ENCODE results near the gene INVS.

The INVS gene

GRCh38 chr9:100294341-100294740, 195.3 kb downstream of the INVS start:
- no peak for TF ChIP-seq Cebpa-rat (IDR thresholded peaks at IDR 0.05)
- no peaks in the 10 kb centered on the region for H3K27me3 ChIP-seq
- H3K36me3 ChIP-seq = peaks cover 98 to 100% (median 100%) of the 10 kb centered on the region in 11 experiments
- peaks cover 0 to 15% (median 7%) of the 10 kb centered on the region in 11 experiments; a peak in 14 of 22 replicates for H3K9me3 ChIP-seq (replicated peaks in 1 of 11)
- no peak overlapping the region for H3K4me3 ChIP-seq
- 0 out of 20 replicates have a peak, but pooled peaks cover 0 to 4% (median 0%) of the 10 kb centered on the region in 10 experiments for H3K4me1 ChIP-seq
- H4K20me1 ChIP-seq = peaks cover 0 to 65% (median 46%) of the 10 kb centered on the region in 11 experiments; a peak in 20 of 22 replicates
- no peak overlapping the region for H3K4me2 ChIP-seq
- H3K27ac ChIP-seq = no peak overlapping the region
- no peak overlapping the region for H3K9ac ChIP-seq

- peaks cover 98 to 100% (median 100%) of the 10 kb centered on the region in 11 experiments for H3K36me3 ChIP-seq
- H3K27ac ChIP-seq = no peak overlapping the region
- no peak overlapping the region for H3K9ac ChIP-seq
- H3K27me3 ChIP-seq = no peaks in the 10 kb centered on the region
- no peak overlapping the region for H3K4me3 ChIP-seq
- no peak overlapping the region for H3K4me2 ChIP-seq
- H3K4me1 ChIP-seq = 0 out of 20 replicates have a peak, but pooled peaks cover 0 to 4% (median 0%) of the 10 kb centered on the region in 10 experiments
- TF ChIP-seq Cebpa-rat (IDR thresholded peaks at IDR 0.05) = no peak
- H3K9me3 ChIP-seq (replicated peaks in 1 of 11) = peaks cover 0 to 10% (median 3%) of the 10 kb centered on the region in 11 experiments; a peak in 8 of 22 replicates
- peaks cover 0 to 65% (median 47%) of the 10 kb centered on the region in 11 experiments; a peak in 20 of 22 replicates for H4K20me1 ChIP-seq
These were observed 195.8 kb downstream of the INVS start for GRCh38 chr9:100294806-100295205.

DNA sequence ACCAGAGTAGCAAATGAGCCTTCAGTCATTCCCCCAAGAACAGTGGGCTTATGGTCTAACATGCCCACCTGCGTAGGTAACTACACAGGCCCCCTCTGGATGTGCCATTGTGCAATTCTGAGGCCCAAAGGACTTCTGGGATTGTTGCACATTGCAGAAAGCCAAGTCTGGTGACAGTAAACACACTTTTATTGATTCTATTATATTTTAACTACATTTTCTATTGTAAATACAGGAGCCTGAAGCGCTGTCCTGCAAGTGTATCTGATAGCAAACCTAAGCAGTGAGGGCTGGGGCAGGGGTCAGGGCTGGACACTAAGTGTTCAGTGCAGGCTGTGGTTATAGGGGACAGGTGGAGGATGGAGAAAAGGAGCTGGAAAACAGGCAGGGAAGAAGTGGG, 196.2 kb downstream of the INVS start:
- TF ChIP-seq Cebpa-rat (IDR thresholded peaks at IDR 0.05) = no peak
- 0 out of 20 replicates have a peak, but pooled peaks cover 0 to 4% (median 0%) of the 10 kb centered on the region in 10 experiments for H3K4me1 ChIP-seq
- H3K27ac ChIP-seq = no peak overlapping the region
- H3K36me3 ChIP-seq = peaks cover 98 to 100% (median 100%) of the 10 kb centered on the region in 11 experiments
- H3K4me2 ChIP-seq = no peak overlapping the region
- H3K9ac ChIP-seq = no peak overlapping the region
- no peak overlapping the region for H3K4me3 ChIP-seq
- H3K27me3 ChIP-seq = no peaks in the 10 kb centered on the region
- H3K9me3 ChIP-seq (replicated peaks in 1 of 11) = peaks cover 0 to 8% (median 0%) of the 10 kb centered on the region in 11 experiments; a peak in 4 of 22 replicates
- H4K20me1 ChIP-seq = peaks cover 0 to 65% (median 52%) of the 10 kb centered on the region in 11 experiments; a peak in 20 of 22 replicates

DNA sequence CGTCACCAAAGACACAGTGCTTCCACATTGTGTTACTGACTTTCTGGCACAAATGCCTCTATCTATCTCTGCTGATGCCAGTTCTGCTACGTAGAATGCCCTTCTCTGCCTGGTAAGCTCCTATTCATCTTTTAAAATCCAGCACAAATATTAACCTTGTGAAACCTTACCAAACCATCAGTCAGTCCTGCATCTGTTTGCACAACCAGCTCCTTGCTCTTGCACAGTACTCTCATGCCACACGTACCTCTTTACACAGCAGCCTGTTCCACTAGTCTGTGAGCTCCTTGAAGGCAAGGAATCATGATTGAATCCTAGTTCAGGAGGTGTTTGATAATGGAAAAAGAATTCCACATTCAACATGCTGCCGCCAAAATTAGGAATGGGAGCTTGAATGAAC, 197.4 kb downstream of the INVS start:
- Histone ChIP-seq H3K4me2 (no peak overlapping the region), H3K27ac (no peak overlapping the region), H3K9me3 (replicated peaks in 1 of 11) (no peaks in the 10 kb centered on the region), H3K9ac (no peak overlapping the region), H4K20me1 (peaks cover 0 to 77% (median 63%) of the 10 kb centered on the region in 11 experiments; a peak in 20 of 22 replicates), H3K27me3 (no peaks in the 10 kb centered on the region), H3K4me3 (no peak overlapping the region), H3K4me1 (0 out of 20 replicates have a peak, but pooled peaks cover 0 to 4% (median 0%) of the 10 kb centered on the region in 10 experiments), H3K36me3 (peaks cover 98 to 100% (median 100%) of the 10 kb centered on the region in 11 experiments)
- no peak for TF ChIP-seq Cebpa-rat (IDR thresholded peaks at IDR 0.05)

DNA sequence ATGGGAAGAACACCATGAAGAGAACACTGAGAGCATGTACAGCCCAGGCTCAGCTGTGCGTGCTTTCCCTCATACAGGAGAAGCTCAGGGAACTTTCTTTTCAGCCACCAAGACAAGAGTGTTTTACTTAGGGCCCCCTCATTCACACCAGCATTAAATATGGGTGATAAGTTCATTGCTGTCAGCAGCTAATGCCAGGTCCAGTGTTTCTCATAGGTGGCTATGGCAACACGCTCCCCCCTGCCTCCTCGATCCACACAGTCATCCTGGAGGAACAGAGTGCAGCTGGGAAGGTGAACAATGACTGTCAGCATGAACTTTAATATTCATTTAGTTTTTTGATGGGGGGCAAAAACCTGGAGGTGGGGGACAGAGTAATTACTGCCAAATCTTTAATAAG, 199.3 kb downstream of the INVS start:
- Histone ChIP-seq H3K27ac (no peak overlapping the region), H4K20me1 (peaks cover 0 to 86% (median 77%) of the 10 kb centered on the region in 11 experiments; a peak in 20 of 22 replicates), H3K36me3 (peaks cover 98 to 100% (median 100%) of the 10 kb centered on the region in 11 experiments)

DNA sequence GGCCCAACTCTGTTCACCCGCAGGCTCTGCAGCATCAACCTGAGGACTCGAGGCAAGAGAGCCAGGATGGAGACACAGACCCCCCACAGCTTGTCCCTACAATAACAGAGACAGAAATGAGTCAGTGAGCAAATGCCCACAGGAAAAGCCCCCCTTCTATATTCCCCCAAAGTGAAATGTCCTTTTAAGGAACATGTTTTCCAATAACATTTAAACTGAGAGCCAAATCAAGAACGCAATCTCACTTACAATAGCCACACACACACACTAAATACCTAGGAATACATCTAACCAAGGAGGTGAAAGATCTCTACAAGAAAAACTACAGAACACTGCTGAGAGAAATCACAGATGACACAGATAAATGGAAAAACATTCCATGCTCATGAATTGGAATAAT, 204.7 kb downstream of the INVS start:
- no peak for TF ChIP-seq Cebpa-rat (IDR thresholded peaks at IDR 0.05)
- H4K20me1 ChIP-seq = peaks cover 24 to 86% (median 64%) of the 10 kb centered on the region in 11 experiments; a peak in 21 of 22 replicates
- H3K4me3 ChIP-seq = no peak overlapping the region
- no peak overlapping the region for H3K27ac ChIP-seq
- H3K36me3 ChIP-seq = peaks cover 96 to 100% (median 99%) of the 10 kb centered on the region in 11 experiments
- no peaks in the 10 kb centered on the region for H3K4me1 ChIP-seq
- no peak overlapping the region for H3K4me2 ChIP-seq
- no peaks in the 10 kb centered on the region for H3K27me3 ChIP-seq
- no peaks in the 10 kb centered on the region for H3K9me3 ChIP-seq (replicated peaks in 1 of 11)
- no peak overlapping the region for H3K9ac ChIP-seq

More for the DNA sequence above, 199.3 kb downstream of the INVS start:
- H3K4me2 ChIP-seq = no peak overlapping the region
- no peak for TF ChIP-seq Cebpa-rat (IDR thresholded peaks at IDR 0.05)
- H3K4me3 ChIP-seq = no peak overlapping the region
- no peak overlapping the region for H3K9ac ChIP-seq
- 0 out of 20 replicates have a peak, but pooled peaks cover 0 to 4% (median 0%) of the 10 kb centered on the region in 10 experiments for H3K4me1 ChIP-seq
- H3K27me3 ChIP-seq = no peaks in the 10 kb centered on the region
- H3K9me3 ChIP-seq (replicated peaks in 1 of 11) = no peaks in the 10 kb centered on the region

DNA sequence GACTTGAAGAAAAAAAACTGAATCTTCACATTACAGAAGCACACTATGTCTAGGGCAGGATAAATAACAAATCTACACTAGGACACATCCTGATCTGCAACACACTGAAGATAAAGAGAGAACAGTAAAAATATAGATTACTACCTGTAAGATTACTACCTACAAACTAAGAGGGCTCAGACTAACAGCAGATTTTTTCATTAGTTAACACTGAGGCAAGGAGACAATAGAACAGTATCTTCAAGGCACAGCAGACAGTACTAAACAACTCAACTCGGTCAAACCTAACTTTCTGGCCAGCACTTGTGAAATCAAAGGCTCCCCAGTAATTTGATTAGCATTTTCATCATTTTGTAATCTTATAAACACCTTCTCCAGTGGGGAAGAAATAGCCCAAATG, 207.2 kb downstream of the INVS start:
- Histone ChIP-seq H3K27ac (no peak overlapping the region), H3K9me3 (replicated peaks in 1 of 11) (no peaks in the 10 kb centered on the region), H3K9ac (no peak overlapping the region), H3K4me1 (no peaks in the 10 kb centered on the region), H3K27me3 (no peaks in the 10 kb centered on the region), H3K4me2 (no peak overlapping the region), H4K20me1 (peaks cover 31 to 97% (median 78%) of the 10 kb centered on the region in 11 experiments; a peak in 21 of 22 replicates), H3K4me3 (no peak overlapping the region), H3K36me3 (peaks cover 96 to 100% (median 99%) of the 10 kb centered on the region in 11 experiments)
- TF ChIP-seq Cebpa-rat (IDR thresholded peaks at IDR 0.05) = no peak

GRCh38 chr9:100307080-100307479, 208.0 kb downstream of the INVS start:
- Histone ChIP-seq H4K20me1 (peaks cover 30 to 97% (median 80%) of the 10 kb centered on the region in 11 experiments; a peak in 21 of 22 replicates), H3K9me3 (replicated peaks in 1 of 11) (no peaks in the 10 kb centered on the region; a peak in 1 of 22 replicates), H3K4me2 (no peak overlapping the region), H3K4me1 (no peaks in the 10 kb centered on the region), H3K4me3 (no peak overlapping the region), H3K36me3 (peaks cover 95 to 100% (median 99%) of the 10 kb centered on the region in 11 experiments), H3K27me3 (no peaks in the 10 kb centered on the region), H3K27ac (no peak overlapping the region), H3K9ac (no peak overlapping the region)
- no peak for TF ChIP-seq Cebpa-rat (IDR thresholded peaks at IDR 0.05)

GRCh38 chr9:100308965-100309564, 210.0 kb downstream of the INVS start:
- Histone ChIP-seq H3K9me3 (replicated peaks in 1 of 11) (peaks cover 0 to 7% (median 0%) of the 10 kb centered on the region in 11 experiments; a peak in 3 of 22 replicates), H3K27ac (no peak overlapping the region), H3K4me3 (no peak overlapping the region), H3K27me3 (no peaks in the 10 kb centered on the region), H4K20me1 (peaks cover 18 to 91% (median 68%) of the 10 kb centered on the region in 11 experiments; a peak in 20 of 22 replicates), H3K36me3 (peaks cover 93 to 100% (median 99%) of the 10 kb centered on the region in 11 experiments), H3K4me2 (no peak overlapping the region), H3K9ac (no peak overlapping the region), H3K4me1 (no peaks in the 10 kb centered on the region)
- no peak for TF ChIP-seq Cebpa-rat (IDR thresholded peaks at IDR 0.05)

Measured in BLaER1 treated with 17β-estradiol and CSF1 and Interleukin-3, amounts not matched to agents 10 nM and 100 nM (cell line).